Left hindlimb (tissue), 1 donor: Measurements from ENCODE around the gene LIG4.
"Not testable (repeated sequence)": the region's sequence is repeated elsewhere in the genome, so short reads cannot be mapped to it uniquely, and the experiment has no call there.

Experiments
- DNase-seq: peaks from one replicate; pipeline ENCODE4 v3.0.0-alpha.2; 2018

The LIG4 gene

GRCh38 chr13:108215436-108215835 lies at the start of gene LIG4:
Gene LIG4, minus strand, starts transcription at chr13:108215536. Its CDS starts 4,268 bp downstream, at chr13:108211268.
- peak; percentile 93 for DNase-seq

GRCh38 chr13:108263621-108264355 lies 48.5 kb upstream of the LIG4 start:
- DNase-seq = no peak

- DNase-seq = no peak
These were observed 41.9 kb upstream of the LIG4 start for GRCh38 chr13:108257248-108257647.

GRCh38 chr13:108249150-108249549 lies 33.8 kb upstream of the LIG4 start:
- no peak for DNase-seq

GRCh38 chr13:108230377-108230776 lies 15.0 kb upstream of the LIG4 start:
- no peak for DNase-seq

GRCh38 chr13:108227651-108228272 lies 12.4 kb upstream of the LIG4 start:
- DNase-seq = no peak

GRCh38 chr13:108226184-108226583 lies 10.8 kb upstream of the LIG4 start:
- DNase-seq = no peak

GRCh38 chr13:108225440-108225839 lies 10.1 kb upstream of the LIG4 start:
- no peak for DNase-seq

- DNase-seq = no peak
These were observed 8.6 kb upstream of the LIG4 start for GRCh38 chr13:108223687-108224503.

GRCh38 chr13:108220041-108220440 lies 4.7 kb upstream of the LIG4 start:
- DNase-seq = no peak

GRCh38 chr13:108218044-108218974 lies 3.0 kb upstream of the LIG4 start, which contains the start of gene ABHD13:
Gene ABHD13, plus strand, starts transcription at chr13:108218392. Its CDS starts 10,827 bp downstream, at chr13:108229219.
- DNase-seq = peak; percentile 96

- DNase-seq = not testable (repeated sequence)
These were observed 2.1 kb upstream of the LIG4 start for GRCh38 chr13:108217307-108218043.

GRCh38 chr13:108214441-108215271 lies 680 bp downstream of the LIG4 start:
- peak; percentile 41 for DNase-seq

GRCh38 chr13:108213946-108214345 lies 1.4 kb downstream of the LIG4 start:
- DNase-seq = no peak

GRCh38 chr13:108212886-108213285 lies 2.5 kb downstream of the LIG4 start:
- no peak for DNase-seq

GRCh38 chr13:108210551-108210950 lies 4.8 kb downstream of the LIG4 start:
- DNase-seq = no peak

- DNase-seq = no peak
These were observed 14.4 kb downstream of the LIG4 start for GRCh38 chr13:108200781-108201398.

- DNase-seq = no peak
These were observed 19.5 kb downstream of the LIG4 start for GRCh38 chr13:108195861-108196260.

GRCh38 chr13:108195146-108195545 lies 20.2 kb downstream of the LIG4 start:
- no peak for DNase-seq

GRCh38 chr13:108194435-108194936 lies 20.9 kb downstream of the LIG4 start:
- no peak for DNase-seq
